Measurements from ENCODE around the gene ZNF805.

DNA sequence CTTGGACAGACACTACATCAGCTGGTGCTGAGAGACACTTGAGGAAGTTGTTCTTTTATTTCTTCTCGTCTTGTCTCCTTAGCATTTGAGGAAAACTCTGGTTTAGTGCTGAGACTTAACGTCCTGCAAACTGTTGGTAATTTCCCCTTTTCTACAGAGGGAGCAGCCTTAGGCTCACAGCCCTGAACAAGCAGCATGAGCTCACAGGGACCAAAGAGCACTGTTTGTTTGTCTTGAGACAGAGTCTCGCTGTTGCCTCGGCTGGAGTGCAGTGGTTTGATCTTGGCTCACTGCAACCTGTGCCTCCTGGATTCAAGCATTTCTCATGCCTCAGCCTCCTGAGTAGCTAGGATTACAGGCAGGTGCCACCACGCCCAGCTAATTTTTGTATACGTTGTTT, 5.5 kb downstream of the ZNF805 start:
- TF ChIP-seq CTCF (IDR thresholded peaks at IDR 0.05): no peak
- no peak for TF ChIP-seq POLR2AphosphoS5 (IDR thresholded peaks at IDR 0.05)
- no peak for TF ChIP-seq POLR2A (IDR thresholded peaks at IDR 0.05)

All from transverse colon (tissue), 4 donors.